GM19099 (cell line): Measurements from ENCODE around the gene AK2.

Experiments
- POLR2A ChIP-seq: IDR thresholded peaks from 3 replicates; pipeline ENCODE4 v1.6.1; 2011; ENCODE audit warnings: low read depth; ENCODE audit not compliant: insufficient read length; ENCODE audit errors: extremely low read depth

The AK2 gene

GRCh38 chr1:32997381-32997891, 39.2 kb downstream of the AK2 start:
- no peak for TF ChIP-seq POLR2A

GRCh38 chr1:32992489-32993323, 44.0 kb downstream of the AK2 start:
- no peak for TF ChIP-seq POLR2A

- peak; percentile 40 for TF ChIP-seq POLR2A
Measured at GRCh38 chr1:32991819-32992488, 44.7 kb downstream of the AK2 start.

- TF ChIP-seq POLR2A: no peak
Measured at GRCh38 chr1:32991386-32991785, 45.3 kb downstream of the AK2 start.

GRCh38 chr1:32990887-32991286, 45.8 kb downstream of the AK2 start:
- TF ChIP-seq POLR2A: no peak

GRCh38 chr1:32989160-32990050, 47.3 kb downstream of the AK2 start:
- no peak for TF ChIP-seq POLR2A

- no peak for TF ChIP-seq POLR2A
Measured at GRCh38 chr1:32988665-32989064, 48.0 kb downstream of the AK2 start.

GRCh38 chr1:32985226-32985625, 51.5 kb downstream of the AK2 start:
- no peak for TF ChIP-seq POLR2A

- no peak for TF ChIP-seq POLR2A
Measured at GRCh38 chr1:32984455-32985171, 52.1 kb downstream of the AK2 start.

- no peak for TF ChIP-seq POLR2A
Measured at GRCh38 chr1:32984090-32984454, 52.6 kb downstream of the AK2 start.

GRCh38 chr1:32983020-32983419, 53.7 kb downstream of the AK2 start:
- TF ChIP-seq POLR2A: no peak

- peak; percentile 76 for TF ChIP-seq POLR2A
Measured at GRCh38 chr1:32981003-32981901, 55.4 kb downstream of the AK2 start.

- TF ChIP-seq POLR2A: no peak
Measured at GRCh38 chr1:32980080-32980479, 56.6 kb downstream of the AK2 start.
